GM20000 (cell line): ENCODE measurements around the gene HDAC4.

Experiments
- DNase-seq: peaks from one replicate; pipeline ENCODE4 v3.0.0; 2012; ENCODE audit warnings: low spot score
- TF ChIP-seq, protein P1 (sequence below): IDR thresholded peaks from 2 replicates; pipeline ENCODE4 v1.5.1; 2012; ENCODE audit warnings: mild to moderate bottlenecking, control low read depth; ENCODE audit errors: extremely low read depth, missing control alignments

HDAC4 gene

GRCh38 chr2:239305222-239305575, 95.6 kb downstream of the HDAC4 start:
- DNase-seq = no peak
- TF ChIP-seq, protein P1, sequence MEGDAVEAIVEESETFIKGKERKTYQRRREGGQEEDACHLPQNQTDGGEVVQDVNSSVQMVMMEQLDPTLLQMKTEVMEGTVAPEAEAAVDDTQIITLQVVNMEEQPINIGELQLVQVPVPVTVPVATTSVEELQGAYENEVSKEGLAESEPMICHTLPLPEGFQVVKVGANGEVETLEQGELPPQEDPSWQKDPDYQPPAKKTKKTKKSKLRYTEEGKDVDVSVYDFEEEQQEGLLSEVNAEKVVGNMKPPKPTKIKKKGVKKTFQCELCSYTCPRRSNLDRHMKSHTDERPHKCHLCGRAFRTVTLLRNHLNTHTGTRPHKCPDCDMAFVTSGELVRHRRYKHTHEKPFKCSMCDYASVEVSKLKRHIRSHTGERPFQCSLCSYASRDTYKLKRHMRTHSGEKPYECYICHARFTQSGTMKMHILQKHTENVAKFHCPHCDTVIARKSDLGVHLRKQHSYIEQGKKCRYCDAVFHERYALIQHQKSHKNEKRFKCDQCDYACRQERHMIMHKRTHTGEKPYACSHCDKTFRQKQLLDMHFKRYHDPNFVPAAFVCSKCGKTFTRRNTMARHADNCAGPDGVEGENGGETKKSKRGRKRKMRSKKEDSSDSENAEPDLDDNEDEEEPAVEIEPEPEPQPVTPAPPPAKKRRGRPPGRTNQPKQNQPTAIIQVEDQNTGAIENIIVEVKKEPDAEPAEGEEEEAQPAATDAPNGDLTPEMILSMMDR = no peak

DNA sequence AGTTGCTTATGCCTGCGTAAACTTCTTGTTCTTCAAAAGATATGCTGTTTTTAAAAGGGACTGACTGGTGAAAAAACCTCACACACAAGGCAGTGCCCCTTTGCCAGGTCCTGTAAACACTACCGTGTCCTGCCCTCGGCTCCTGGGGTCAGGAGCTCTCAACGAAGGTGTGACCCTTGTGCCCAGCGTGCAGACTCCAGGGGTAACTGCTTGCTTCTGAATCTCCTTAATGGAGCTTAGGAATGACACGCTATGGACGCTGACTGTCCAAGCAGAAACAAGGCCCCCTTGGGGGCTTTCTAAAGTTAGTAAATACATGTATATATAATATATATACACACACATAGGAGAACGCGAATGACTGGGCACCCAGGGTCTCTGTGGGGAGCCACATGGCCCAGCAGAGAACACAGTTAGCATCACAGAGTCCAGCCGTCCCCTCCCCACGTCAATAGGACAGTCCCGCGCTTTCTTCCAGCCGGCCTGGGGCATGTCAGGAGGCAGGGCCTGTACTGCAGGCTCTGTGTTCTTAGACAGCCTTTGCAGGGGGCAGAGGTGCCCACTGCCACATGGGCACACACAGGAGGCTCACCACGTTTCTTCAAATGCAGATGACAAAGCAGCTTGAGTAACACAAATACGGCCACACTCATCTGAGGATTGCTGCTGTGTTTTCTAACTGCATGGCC, 96.1 kb downstream of the HDAC4 start:
- DNase-seq = no peak
- TF ChIP-seq, protein P1 = no peak

DNA sequence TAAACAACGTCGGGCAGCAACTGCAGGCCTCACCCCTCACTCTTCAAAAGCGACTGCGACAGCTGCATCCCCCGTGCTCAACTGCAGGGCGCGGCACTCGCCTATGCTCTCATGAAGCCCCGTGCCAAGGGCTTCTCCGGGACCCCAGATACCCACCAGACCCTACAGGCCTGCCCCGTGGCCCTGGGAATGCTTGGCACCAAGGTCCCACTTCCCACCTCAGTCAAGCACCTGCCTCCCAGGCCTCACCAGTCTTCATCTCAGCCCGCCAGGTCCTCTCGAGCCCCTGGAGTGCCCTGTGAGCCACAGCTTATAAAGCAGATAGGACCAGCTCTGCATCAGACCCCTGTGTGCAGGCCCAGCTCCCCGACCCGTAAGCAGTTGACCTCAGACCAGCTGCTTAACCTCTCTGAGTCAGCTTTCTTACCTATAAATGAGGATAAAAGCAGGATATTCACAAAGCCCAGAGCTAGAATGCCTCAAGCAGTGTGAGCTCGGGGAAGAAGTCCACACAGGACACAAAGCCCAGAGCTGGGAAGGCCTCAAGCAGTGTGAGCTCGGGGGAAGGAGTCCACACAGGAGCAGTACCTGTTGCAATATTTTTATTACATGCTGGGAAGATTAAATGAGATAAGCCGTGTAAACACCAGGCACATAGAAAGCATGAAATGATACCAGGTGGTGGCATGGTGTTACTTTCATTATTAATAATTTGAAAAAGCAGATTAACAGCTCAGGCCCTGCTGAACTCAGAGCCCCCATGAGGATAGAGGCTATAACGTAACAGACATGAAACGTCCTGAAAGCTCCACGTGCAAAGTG, 96.9 kb downstream of the HDAC4 start:
- DNase-seq = peak; percentile 39
- TF ChIP-seq, protein P1 = no peak

DNA sequence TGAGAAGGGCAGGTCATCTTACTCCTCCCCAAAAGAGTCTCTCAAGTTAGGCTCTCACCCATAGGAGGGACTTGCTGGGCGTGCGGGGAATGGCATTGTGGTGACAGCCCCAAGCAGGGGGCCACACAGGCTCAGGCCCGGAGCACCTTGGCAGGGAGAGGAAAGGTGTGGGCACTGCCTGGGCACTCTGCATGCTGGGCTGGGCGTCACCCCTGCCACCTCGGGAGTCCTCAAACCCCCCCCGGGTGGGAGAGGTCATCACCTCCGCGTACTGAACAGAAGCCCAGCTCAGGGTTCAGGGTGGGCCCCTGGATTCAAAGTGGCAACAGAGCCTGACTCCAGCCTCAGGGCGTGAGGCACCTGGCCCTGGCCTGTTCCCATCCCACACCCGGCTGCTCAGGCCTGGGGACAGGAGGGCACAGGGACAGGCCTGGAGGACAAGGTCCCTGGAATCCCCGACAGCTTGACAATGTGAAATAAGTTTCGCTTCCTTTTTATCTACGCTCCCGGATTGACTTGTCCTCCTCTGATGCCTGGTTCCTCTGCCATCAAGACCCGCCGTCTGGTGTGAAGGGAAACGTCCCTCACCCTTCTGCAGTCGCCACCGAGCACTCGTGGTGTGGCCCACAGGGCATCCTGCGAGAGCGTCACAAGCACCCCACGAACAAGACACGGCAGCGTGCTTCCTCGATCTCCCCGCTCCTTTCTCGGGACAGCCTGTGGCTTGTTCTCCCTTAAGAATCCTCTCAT, 97.8 kb downstream of the HDAC4 start:
- DNase-seq = peak; percentile 44
- TF ChIP-seq, protein P1 = no peak

- DNase-seq = no peak
- TF ChIP-seq, protein P1 = no peak
Observed at GRCh38 chr2:239302083-239302807, 98.6 kb downstream of the HDAC4 start.

GRCh38 chr2:239300871-239301735, 99.7 kb downstream of the HDAC4 start:
- DNase-seq = no peak
- TF ChIP-seq, protein P1 = no peak
